Spleen (tissue), 11 donors: ENCODE data around the gene CKLF. TPM values are rescaled to one million over a fixed set of nuclear protein-coding genes. Genes with fewer than 3 reads are reported as not detected.

Experiments
- DNase-seq: peaks from one replicate; pipeline ENCODE4 v3.0.0-alpha.2; 2020
- H3K27ac ChIP-seq, 8 donors: fragments of 200-600 bp; sonication (generic) in 7 of 8; 1 replicate in 4 of 8; 2 replicates in 4 of 8; pipeline versions ENCODE4 v1.5.0 to v1.8.0; 2016 to 2021; ENCODE audit warnings: inconsistent platforms in 4 of 8, mild to moderate bottlenecking in 4 of 8, moderate library complexity in 1 of 8
- H3K27me3 ChIP-seq, 7 donors: fragments of 200-600 bp; sonication (generic) in 6 of 7; replicated peaks in 1 of 7; 1 replicate in 4 of 7; 2 replicates in 3 of 7; pipeline versions ENCODE4 v1.5.0 to v1.8.0; 2016 to 2021; ENCODE audit warnings: inconsistent platforms in 3 of 7, mild to moderate bottlenecking in 1 of 7
- H3K36me3 ChIP-seq, 6 donors: fragments of 200-600 bp; sonication (generic) in 5 of 6; 1 replicate in 4 of 6; 2 replicates in 2 of 6; pipeline versions ENCODE4 v1.5.0 to v1.8.0; 2016 to 2021; ENCODE audit warnings: inconsistent platforms in 2 of 6
- H3K4me1 ChIP-seq, 6 donors: fragments of 200-600 bp; sonication (generic) in 5 of 6; 1 replicate in 3 of 6; 2 replicates in 3 of 6; pipeline versions ENCODE4 v1.5.0 to v1.8.0; 2016 to 2021; ENCODE audit warnings: inconsistent platforms in 3 of 6
- H3K4me3 ChIP-seq, 8 donors: fragments of 200-600 bp; sonication (generic) in 7 of 8; 1 replicate in 4 of 8; 2 replicates in 4 of 8; pipeline versions ENCODE4 v1.5.0 to v1.8.0; 2016 to 2021; ENCODE audit warnings: inconsistent platforms in 4 of 8, mild to moderate bottlenecking in 4 of 8, moderate library complexity in 2 of 8
- H3K9me3 ChIP-seq, 8 donors: fragments of 200-600 bp; sonication (generic) in 7 of 8; 1 replicate in 4 of 8; 2 replicates in 4 of 8; pipeline versions ENCODE4 v1.5.0 to v1.8.0; 2016 to 2021; ENCODE audit warnings: inconsistent platforms in 4 of 8
- POLR2A ChIP-seq, 3 donors: fragments of 450-650 bp; IDR thresholded peaks; one replicate each; pipeline ENCODE4 v1.5.1; 2017; ENCODE audit warnings: antibody characterized with exemption in 3 of 3, mild to moderate bottlenecking in 1 of 3
- POLR2AphosphoS5 ChIP-seq, 3 donors: sonication (generic); formaldehyde crosslinking; IDR thresholded peaks; one replicate each; pipeline ENCODE4 v1.5.1; 2017; ENCODE audit warnings: antibody characterized with exemption in 3 of 3
- whole genome bisulfite sequencing, 5 donors: extraction: QIAGEN DNeasy Blood & Tissue Kit in 3 of 5; methylation state at CpG; one replicate each; pipeline versions ENCODE4 v1.1.5 to v1.1.7; 2013 to 2018; 5-methylcytosine and 5-hydroxymethylcytosine counted together
- intact Hi-C: fragments of 100-400 bp; cut with DNase I; formaldehyde crosslinking; loops from one replicate; pipeline ENCODE4 v1.15.0; 2023; ENCODE audit warnings: low total_unique reads
- polyA plus RNA-seq, 3 donors: library from polyadenylated mRNA; stranded (reverse); fragments of 200-250 nt; gene quantifications; one replicate each; pipeline ENCODE4 v1.2.1, GENCODE V29; 2013
- total RNA-seq, 7 donors: library from RNA; depleted of rRNA in 3 of 7; stranded (reverse); fragments of >200 nt in 3 of 7; fragmentation: NEBNext Ultra II Directional in 4 of 7; extraction: Animal tissue kit (Norgen Biotek cat#: 25700) in 4 of 7; gene quantifications; one replicate each; pipeline versions ENCODE4 v1.1.0 to v1.2.1, GENCODE V29; 2016 to 2021
- TF ChIP-seq, protein P1 (sequence below), 11 experiments: fragments of 200-600 bp in 7 of 11; fragments of 450-650 bp in 4 of 11; sonication (generic) in 4 of 11; IDR thresholded peaks in 8 of 11; conservative IDR thresholded peaks in 3 of 11; 1 replicate in 7 of 11; 2 replicates in 4 of 11; pipeline versions ENCODE4 v1.4.0 to v1.8.0; 2016 to 2021; ENCODE audit warnings: antibody characterized with exemption in 11 of 11, inconsistent platforms in 4 of 11, mild to moderate bottlenecking in 1 of 11
- donor health status: healthy with polysubstance abuse.
- donor health status: DM: no; HTN: no; CAD: no; lungs with moderate emphysema.
- donor health status: DM: no; HTN: no; CAD: no.
- donor health status: Bipolar disorder and iron deficiency.
- donor health status: healthy.
- donor health status: DM: no; HTN: no; CAD: no.
- donor health status: DM: yes; HTN: yes; CAD: no.

CKLF gene
- total and polyA plus RNA-seq, 10 donors, result 61.9 to 132 (median 75.4) TPM

- TF ChIP-seq, protein P1, sequence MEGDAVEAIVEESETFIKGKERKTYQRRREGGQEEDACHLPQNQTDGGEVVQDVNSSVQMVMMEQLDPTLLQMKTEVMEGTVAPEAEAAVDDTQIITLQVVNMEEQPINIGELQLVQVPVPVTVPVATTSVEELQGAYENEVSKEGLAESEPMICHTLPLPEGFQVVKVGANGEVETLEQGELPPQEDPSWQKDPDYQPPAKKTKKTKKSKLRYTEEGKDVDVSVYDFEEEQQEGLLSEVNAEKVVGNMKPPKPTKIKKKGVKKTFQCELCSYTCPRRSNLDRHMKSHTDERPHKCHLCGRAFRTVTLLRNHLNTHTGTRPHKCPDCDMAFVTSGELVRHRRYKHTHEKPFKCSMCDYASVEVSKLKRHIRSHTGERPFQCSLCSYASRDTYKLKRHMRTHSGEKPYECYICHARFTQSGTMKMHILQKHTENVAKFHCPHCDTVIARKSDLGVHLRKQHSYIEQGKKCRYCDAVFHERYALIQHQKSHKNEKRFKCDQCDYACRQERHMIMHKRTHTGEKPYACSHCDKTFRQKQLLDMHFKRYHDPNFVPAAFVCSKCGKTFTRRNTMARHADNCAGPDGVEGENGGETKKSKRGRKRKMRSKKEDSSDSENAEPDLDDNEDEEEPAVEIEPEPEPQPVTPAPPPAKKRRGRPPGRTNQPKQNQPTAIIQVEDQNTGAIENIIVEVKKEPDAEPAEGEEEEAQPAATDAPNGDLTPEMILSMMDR (IDR thresholded peaks at IDR 0.05 in 8 of 11, conservative IDR thresholded peaks at IDR 0.05 in 3 of 11), result no peak
- TF ChIP-seq POLR2AphosphoS5 (IDR thresholded peaks at IDR 0.05) (no peak), POLR2A (IDR thresholded peaks at IDR 0.05) (no peak)
- Histone ChIP-seq H3K36me3 (peaks cover 0 to 10% (median 0%) of the 10 kb centered on the region in 6 donors), H3K27ac (peak overlapping the region; percentile 73 to 99 (median 96)), H3K4me1 (peaks cover 89 to 100% (median 100%) of the 10 kb centered on the region in 6 donors), H3K4me3 (peak overlapping the region in 1 of 8 donors; percentile 56), H3K27me3 (no peaks in the 10 kb centered on the region), H3K9me3 (no peaks in the 10 kb centered on the region)
- WGBS, 5 donors, result 62 to 86% (median 72%) methylated on average over 4 to 5 of the region's 5 CpGs
- intact Hi-C loops, result no loop called here
- DNase-seq, result no peak
Observed at GRCh38 chr16:66521252-66521713, 31.1 kb upstream of the CKLF start.

DNA sequence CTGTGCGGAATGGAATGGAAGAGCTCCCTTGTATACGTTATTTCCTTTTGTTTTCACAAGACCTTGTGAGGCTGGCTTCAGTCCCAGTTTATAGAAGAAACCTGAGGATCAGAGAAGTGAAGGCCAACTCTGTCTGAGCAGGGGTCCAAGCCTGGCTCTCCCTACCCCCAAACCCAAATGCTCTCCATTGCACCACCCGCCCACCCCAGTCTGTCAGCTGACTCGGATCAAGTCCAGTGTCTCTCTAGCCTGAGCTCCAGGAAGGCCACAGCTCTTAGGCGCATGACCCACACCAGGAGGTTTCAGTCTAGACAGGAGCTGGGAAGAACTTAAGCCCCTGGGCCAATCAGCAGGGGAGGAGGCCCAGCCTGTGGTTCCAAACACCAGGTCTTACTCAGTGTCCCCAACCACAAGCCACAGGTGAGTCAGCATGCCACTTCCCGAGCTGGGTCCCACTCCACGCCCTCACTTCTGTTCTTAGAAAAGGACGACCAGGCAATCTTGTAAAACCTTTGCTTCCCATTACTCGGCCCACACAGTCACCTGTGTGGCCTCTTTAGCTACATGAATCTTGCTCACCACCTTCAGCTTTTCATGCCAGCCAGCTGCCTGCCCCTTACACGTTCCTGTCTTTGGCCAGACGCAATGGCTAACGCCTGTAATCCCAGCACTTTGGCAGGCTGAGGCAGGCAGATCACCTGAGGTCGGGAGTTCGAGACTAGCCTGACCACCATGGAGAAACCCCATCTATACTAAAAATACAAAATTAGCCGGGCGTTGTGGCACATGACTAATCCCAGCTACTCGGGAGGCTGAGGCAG is 30.2 kb upstream of the CKLF start:
- H3K4me3 ChIP-seq, result peak overlapping the region in 1 of 8 donors; percentile 56
- H3K4me1 ChIP-seq, result peaks cover 82 to 100% (median 96%) of the 10 kb centered on the region in 6 donors
- TF ChIP-seq, protein P1 (IDR thresholded peaks at IDR 0.05 in 8 of 11, conservative IDR thresholded peaks at IDR 0.05 in 3 of 11), result no peak
- peak; percentile 56 to 82 (median 64) for TF ChIP-seq POLR2AphosphoS5 (IDR thresholded peaks at IDR 0.05)
- no peak for TF ChIP-seq POLR2A (IDR thresholded peaks at IDR 0.05)
- no peaks in the 10 kb centered on the region for H3K27me3 ChIP-seq
- WGBS, 5 donors, result 32 to 49% (median 42%) methylated on average over 17 of the region's 17 CpGs
- intact Hi-C loops, result no loop called here
- DNase-seq, result peak; percentile 93
- H3K9me3 ChIP-seq, result no peaks in the 10 kb centered on the region
- H3K36me3 ChIP-seq, result peaks cover 0 to 17% (median 0%) of the 10 kb centered on the region in 6 donors
- peak overlapping the region; percentile 73 to 99 (median 96) for H3K27ac ChIP-seq

GRCh38 chr16:66522816-66523590 is 29.4 kb upstream of the CKLF start:
- no peaks in the 10 kb centered on the region for H3K9me3 ChIP-seq
- peaks cover 0 to 25% (median 4%) of the 10 kb centered on the region in 6 donors for H3K36me3 ChIP-seq
- peak overlapping the region; percentile 73 to 99 (median 96) for H3K27ac ChIP-seq
- WGBS, 5 donors, result 59 to 80% (median 67%) methylated on average over 11 of the region's 11 CpGs
- H3K4me3 ChIP-seq, result peak overlapping the region in 1 of 8 donors; percentile 56
- H3K4me1 ChIP-seq, result peaks cover 74 to 100% (median 88%) of the 10 kb centered on the region in 6 donors
- intact Hi-C loops, result no loop called here
- DNase-seq, result no peak
- H3K27me3 ChIP-seq, result no peaks in the 10 kb centered on the region
- TF ChIP-seq POLR2A (IDR thresholded peaks at IDR 0.05) (no peak), POLR2AphosphoS5 (IDR thresholded peaks at IDR 0.05) (no peak)
- TF ChIP-seq, protein P1 (IDR thresholded peaks at IDR 0.05 in 8 of 11, conservative IDR thresholded peaks at IDR 0.05 in 3 of 11), result no peak
